ENCODE results near the gene TRPM8. TPM values are rescaled to one million over a fixed set of nuclear protein-coding genes. Genes with fewer than 3 reads are reported as not detected.

Gene TRPM8
- total and polyA plus RNA-seq, 7 donors = 0.04 TPM; not detected in 6

- no peaks in the 10 kb centered on the region for H3K9me3 ChIP-seq
- no peak for DNase-seq
- no peak overlapping the region for H3K4me3 ChIP-seq
- TF ChIP-seq POLR2AphosphoS5 (IDR thresholded peaks at IDR 0.05) = no peak
- no peak for TF ChIP-seq CTCF (IDR thresholded peaks at IDR 0.05)
- no peak for TF ChIP-seq EP300 (IDR thresholded peaks at IDR 0.05)
- no peak for TF ChIP-seq POLR2A (IDR thresholded peaks at IDR 0.05)
- 49 to 67% methylated on average over 1 of the region's 1 CpG for WGBS, 2 donors
- no peak overlapping the region for H3K27ac ChIP-seq
- H3K27me3 ChIP-seq = no peaks in the 10 kb centered on the region
- intact Hi-C loops (cut with DNase I) = no loop called here
- H3K4me1 ChIP-seq = no peaks in the 10 kb centered on the region
- H3K36me3 ChIP-seq = no peaks in the 10 kb centered on the region
Measured at GRCh38 chr2:234044157-234044556, 127.0 kb downstream of the TRPM8 start.

- TF ChIP-seq POLR2A (IDR thresholded peaks at IDR 0.05) = no peak
- TF ChIP-seq POLR2AphosphoS5 (IDR thresholded peaks at IDR 0.05) = no peak
- no peak for TF ChIP-seq EP300 (IDR thresholded peaks at IDR 0.05)
- TF ChIP-seq CTCF (IDR thresholded peaks at IDR 0.05) = no peak
- Histone ChIP-seq H3K27me3 (no peaks in the 10 kb centered on the region), H3K36me3 (no peaks in the 10 kb centered on the region), H3K4me1 (no peaks in the 10 kb centered on the region), H3K4me3 (no peak overlapping the region), H3K27ac (no peak overlapping the region), H3K9me3 (no peaks in the 10 kb centered on the region)
- intact Hi-C loops (cut with DNase I) = no loop called here
- WGBS, 2 donors = 84 to 91% methylated on average over 3 of the region's 3 CpGs
- DNase-seq = no peak
Measured at GRCh38 chr2:234046521-234046920, 129.3 kb downstream of the TRPM8 start.

- Histone ChIP-seq H3K4me1 (no peaks in the 10 kb centered on the region), H3K36me3 (no peaks in the 10 kb centered on the region), H3K9me3 (no peaks in the 10 kb centered on the region), H3K27ac (no peak overlapping the region), H3K27me3 (no peaks in the 10 kb centered on the region), H3K4me3 (no peak overlapping the region)
- no peak for TF ChIP-seq CTCF (IDR thresholded peaks at IDR 0.05)
- TF ChIP-seq POLR2A (IDR thresholded peaks at IDR 0.05) = no peak
- TF ChIP-seq POLR2AphosphoS5 (IDR thresholded peaks at IDR 0.05) = no peak
- no peak for TF ChIP-seq EP300 (IDR thresholded peaks at IDR 0.05)
- intact Hi-C loops (cut with DNase I) = no loop called here
- DNase-seq = no peak
Measured at GRCh38 chr2:234047361-234047760, 130.2 kb downstream of the TRPM8 start.

- H3K9me3 ChIP-seq = no peaks in the 10 kb centered on the region
- WGBS, 2 donors = 89% methylated on average over 4 of the region's 4 CpGs
Measured at GRCh38 chr2:234048049-234048448, 130.9 kb downstream of the TRPM8 start.

More at GRCh38 chr2:234048049-234048448, 130.9 kb downstream of the TRPM8 start:
- Histone ChIP-seq H3K4me1 (no peaks in the 10 kb centered on the region), H3K4me3 (no peak overlapping the region), H3K27ac (no peak overlapping the region), H3K36me3 (no peaks in the 10 kb centered on the region), H3K27me3 (no peaks in the 10 kb centered on the region)
- no peak for DNase-seq
- intact Hi-C loops (cut with DNase I) = no loop called here
- TF ChIP-seq POLR2A (IDR thresholded peaks at IDR 0.05) = no peak
- TF ChIP-seq EP300 (IDR thresholded peaks at IDR 0.05) = no peak
- no peak for TF ChIP-seq POLR2AphosphoS5 (IDR thresholded peaks at IDR 0.05)
- TF ChIP-seq CTCF (IDR thresholded peaks at IDR 0.05) = no peak

All from sigmoid colon (tissue), 7 donors.